HUDEP-2 (cell line): Measurements from ENCODE around the gene ZNF48.

ENCODE experiments used
- DNase-seq, 76 experiments: peaks; one replicate each; lab custom pipeline; 2025; ENCODE audit not compliant: unreplicated experiment in 76 of 76; lab: John Stamatoyannopoulos, UW

Gene ZNF48

DNA sequence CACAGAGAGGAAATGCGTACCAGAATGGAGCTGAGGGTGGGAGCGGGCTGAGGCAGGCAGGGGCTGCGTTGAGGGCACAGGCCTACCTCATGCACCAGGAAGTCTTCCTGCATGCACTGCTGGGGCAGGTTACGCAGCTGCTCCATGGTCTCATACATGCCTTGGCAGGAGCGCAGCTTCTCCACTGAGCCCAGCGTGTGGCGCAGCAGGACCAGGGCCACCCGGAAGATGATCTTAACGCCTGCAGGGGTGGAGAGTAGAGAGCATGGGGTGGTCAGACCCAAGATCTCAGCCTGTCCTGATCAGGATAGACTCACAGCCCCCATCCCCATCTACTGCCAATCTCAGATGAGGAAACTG, 36.7 kb upstream of the ZNF48 start:
- no peak for DNase-seq

GRCh38 chr16:30358990-30359870, 36.0 kb upstream of the ZNF48 start:
- DNase-seq, result no peak

DNA sequence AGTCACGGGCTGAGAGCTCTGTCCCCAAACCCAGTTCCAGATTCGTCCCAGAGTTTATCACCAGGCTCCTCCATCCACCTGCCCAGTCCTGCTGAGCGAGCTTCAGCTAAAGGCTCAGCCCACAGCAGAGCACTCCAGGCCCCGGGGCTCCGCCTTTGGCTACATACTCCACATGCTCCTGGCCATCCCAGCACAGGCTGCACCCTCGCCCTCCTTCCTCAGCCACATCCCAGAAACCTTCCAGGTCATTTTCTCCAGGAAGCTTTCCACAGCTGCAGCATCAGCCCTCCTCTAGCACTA, 35.4 kb upstream of the ZNF48 start:
- DNase-seq, result peak in 9 of 76 experiments; percentile 32 to 76 (median 57)

- DNase-seq, result no peak
Observed at GRCh38 chr16:30361180-30361579, 34.0 kb upstream of the ZNF48 start.

DNA sequence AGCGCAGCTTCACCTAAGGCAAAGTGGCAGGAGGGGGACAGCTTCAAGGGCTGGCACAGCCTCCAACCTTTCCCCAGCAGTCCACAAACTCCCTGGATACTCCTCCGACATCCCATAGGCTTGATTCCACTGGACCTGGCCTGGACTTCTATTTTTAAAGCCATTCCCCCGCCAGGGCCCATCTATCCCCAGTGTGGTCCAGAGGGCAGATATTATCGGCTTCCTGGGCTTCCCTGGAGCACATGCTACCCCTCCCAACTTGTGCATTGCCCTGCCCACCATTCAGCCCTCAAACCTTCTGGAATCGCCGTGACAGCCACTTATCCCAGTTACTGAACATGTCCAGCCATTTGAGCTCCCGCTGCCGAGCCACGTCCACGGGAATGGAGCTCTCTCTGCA, 30.0 kb upstream of the ZNF48 start:
- DNase-seq, result no peak

DNA sequence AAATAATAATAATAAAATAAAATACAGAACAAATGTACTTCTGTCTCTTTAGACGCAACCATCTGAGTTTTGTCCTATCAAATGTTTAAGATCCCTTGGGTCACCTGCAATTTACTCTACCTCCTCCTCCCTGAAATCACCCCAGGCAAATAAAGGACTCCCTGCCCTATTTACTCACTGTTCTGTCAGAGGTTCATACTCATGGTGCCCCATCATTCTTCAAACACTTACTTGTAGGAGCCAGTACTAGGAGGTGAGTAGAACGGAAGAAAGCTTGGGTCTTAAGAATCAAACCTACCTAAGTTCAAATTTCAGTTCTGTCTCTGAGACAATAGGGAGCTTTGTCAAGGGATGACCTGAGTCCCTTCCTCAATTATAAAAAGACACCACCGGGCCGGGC, 28.7 kb upstream of the ZNF48 start:
- DNase-seq, result no peak

DNA sequence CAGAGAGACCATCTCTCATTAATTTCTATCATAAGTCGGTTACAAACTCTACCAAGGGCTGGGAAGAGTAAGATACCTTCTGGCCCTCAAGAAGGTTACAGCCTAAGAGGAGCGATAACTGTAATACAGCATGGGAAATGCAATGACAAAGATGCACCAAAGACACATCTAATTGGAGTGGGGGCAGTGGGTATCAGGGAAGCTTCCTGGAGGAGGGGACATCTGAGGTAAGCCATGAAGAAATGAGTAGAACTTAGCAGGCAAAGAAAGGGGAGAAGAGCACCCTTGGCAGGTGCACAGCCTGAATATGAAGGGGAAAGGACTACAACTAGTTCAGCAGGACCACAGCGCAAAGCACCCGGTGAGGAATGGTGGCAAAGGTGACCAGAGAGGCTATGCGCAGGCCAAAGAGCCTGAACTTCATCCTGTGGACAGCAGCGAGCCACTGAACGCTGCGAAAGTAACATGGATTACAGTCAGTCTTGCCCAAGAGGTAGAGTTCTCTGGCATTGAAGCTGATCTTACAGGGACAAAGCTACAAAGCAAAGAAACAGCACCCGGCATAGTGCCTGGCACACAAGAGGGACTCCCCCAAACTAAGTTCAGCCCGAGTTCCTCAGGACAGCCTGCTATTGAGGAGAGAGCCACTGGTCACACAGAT, 27.7 kb upstream of the ZNF48 start:
- no peak for DNase-seq

DNA sequence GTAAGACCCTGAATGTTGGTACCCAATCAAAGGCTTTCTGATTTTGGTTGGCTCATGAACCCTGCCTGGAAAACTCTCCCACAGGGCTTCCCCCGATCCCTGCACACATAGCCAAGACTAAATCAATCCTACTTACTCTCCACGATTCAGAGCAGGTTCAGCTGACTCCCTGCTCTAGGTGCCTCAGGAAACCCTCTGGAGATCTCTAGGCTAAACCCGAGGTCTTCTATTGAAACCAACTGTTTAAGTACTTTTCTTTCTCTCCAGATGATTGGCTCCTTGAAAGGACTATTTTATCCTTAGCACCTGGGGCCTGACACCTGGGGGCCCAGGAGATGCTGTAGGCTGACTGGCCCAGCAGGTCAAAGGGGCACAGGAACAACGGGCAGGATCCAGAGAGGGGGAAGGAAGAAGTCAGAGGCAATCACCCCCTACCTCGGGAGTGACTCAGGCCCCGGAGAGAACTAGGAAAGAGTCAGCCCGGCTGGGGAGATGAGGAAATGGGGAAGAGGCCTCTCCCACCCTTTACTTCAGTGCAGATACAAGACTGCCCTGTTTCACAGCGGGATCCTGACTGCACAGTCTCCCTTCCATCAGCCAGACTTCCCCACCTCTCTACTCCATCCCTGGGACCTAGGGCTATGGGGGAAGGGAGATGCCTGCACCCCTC, 27.0 kb upstream of the ZNF48 start:
- no peak for DNase-seq

GRCh38 chr16:30368792-30369090, 26.5 kb upstream of the ZNF48 start:
- DNase-seq, result no peak

GRCh38 chr16:30369091-30369937, 25.9 kb upstream of the ZNF48 start:
- peak in 1 of 76 experiments; percentile 7 for DNase-seq

DNA sequence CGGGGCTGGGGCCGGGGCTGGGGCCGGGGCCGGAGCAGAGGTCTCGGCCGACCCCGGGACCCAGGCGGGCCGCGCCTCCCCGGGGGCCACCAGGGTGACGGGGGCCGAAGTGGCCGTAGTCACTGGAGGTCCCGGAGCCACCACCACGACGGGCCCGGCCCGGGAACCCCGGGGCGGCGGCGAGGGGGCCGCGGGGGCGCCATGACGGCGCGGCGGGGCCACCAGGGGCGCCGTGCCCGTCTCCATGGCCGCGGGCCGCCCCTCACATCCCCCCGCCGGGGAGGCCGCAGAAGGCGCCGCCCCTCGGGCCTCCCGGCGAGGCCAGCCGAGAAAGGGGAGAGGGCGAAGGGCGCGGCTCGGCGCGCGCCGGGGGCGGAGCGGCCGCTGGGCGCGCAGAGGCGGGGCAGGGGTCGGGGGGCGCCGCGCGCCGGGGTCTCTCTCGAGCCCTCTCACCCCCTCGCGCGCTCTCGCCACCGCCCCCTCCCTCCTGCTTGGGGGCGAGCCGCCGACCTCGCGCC, 25.2 kb upstream of the ZNF48 start:
- no peak for DNase-seq

GRCh38 chr16:30370456-30371247, 24.6 kb upstream of the ZNF48 start, which contains the start of gene TBC1D10B:
TBC1D10B (minus strand) TSS chr16:30370494; CDS start chr16:30370183, 311 bp downstream.
- peak in 75 of 76 experiments; percentile 50 to 100 (median 100) for DNase-seq

- DNase-seq, result no peak
Observed at GRCh38 chr16:30371248-30371816, 23.9 kb upstream of the ZNF48 start.

DNA sequence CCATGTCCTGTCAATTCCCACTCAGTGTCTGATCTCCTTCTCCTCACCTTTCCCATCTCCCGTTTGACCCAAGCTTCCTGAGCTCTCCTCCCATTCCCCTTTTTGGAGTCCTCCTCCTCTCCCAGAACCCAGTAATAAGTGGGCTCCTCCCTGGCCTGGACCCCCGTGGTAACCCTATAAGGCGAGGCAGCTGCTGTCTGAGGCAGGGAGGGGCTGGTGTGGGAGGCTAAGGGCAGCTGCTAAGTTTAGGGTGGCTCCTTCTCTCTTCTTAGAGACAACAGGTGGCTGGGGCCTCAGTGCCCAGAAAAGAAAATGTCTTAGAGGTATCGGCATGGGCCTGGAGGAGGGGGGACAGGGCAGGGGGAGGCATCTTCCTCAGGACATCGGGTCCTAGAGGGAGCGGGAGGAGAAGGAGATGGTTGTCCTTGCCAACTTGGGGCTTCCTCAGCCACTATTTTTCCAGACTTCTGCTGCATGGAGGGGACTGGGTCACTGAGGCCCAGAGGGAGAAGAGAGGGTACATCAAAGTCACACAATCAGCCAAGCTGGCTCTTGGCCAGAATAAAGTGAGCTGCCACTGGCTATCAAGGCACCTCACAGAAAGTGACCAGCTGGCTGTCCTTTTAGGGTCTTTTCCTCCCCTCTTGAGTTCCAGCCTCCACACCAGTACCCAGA, 23.0 kb upstream of the ZNF48 start:
- peak in 1 of 76 experiments; percentile 6 for DNase-seq

DNA sequence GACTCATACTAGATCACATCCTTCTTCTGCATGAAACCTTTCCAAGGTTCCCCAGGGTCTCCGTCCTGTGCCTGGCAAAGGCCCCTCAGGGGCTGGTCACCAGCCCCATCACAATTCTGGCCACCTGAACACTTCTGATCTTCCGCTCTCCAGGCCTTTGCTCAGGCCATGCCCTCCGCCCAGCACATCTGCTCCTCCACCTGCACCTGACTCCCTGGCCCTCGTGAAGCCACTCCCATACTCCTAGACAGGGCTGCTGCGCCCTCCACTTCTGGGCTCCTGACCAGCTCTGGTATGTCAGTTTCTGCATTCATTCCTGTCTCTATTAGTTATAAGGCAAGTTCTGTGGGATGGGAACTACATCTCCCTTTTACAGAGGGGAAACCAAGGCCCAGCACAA, 22.5 kb upstream of the ZNF48 start:
- DNase-seq, result no peak

DNA sequence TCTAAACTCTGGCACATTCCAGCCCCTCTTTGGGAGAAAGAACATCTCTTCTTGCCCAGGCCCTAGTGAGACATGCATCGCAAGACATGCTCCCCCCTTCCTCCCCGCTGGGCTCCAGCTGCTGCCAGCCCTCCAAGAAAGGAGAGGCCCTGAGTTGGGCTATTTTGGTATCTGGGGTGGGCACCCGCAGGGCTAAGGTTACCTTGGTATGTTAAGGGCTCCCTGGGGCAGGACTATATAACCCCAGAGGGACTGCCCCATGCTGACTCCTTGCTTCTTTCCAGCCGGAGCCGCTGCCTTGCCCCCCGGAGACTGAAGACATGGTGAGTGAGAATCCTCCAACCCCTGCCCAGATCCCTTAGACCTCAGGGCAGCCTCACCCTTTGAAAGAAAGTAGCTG, 20.7 kb upstream of the ZNF48 start, which contains the start of gene MYL11:
Gene MYL11, plus strand, starts transcription at position 265 of the 400 bp plus-strand sequence. Its CDS starts 56 bp downstream, at position 321.
- no peak for DNase-seq

- DNase-seq, result no peak
Observed at GRCh38 chr16:30375864-30376263, 19.4 kb upstream of the ZNF48 start.

DNA sequence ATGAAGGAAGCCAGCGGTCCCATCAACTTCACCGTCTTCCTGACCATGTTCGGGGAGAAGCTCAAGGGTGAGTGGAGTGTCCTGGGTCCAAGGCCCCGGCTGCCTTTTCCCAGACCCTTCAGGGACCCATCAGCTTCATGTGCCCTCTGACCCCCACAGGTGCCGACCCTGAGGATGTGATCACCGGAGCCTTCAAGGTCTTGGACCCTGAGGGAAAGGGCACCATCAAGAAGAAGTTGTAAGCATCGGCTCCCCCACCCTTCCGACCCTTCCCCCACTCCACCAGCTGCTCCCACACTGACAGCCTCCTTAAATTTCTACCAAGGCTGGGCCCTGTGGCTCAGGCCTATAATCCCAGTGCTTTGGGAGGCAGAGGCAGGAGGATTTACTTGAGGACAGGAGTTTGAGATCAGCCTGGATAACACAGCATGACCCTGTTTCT, 18.7 kb upstream of the ZNF48 start:
- no peak for DNase-seq
